Neural cell (in vitro differentiated cells): ENCODE measurements around the gene CCDC175. TPM values are rescaled to one million over a fixed set of nuclear protein-coding genes. Genes with fewer than 3 reads are reported as not detected.

Experiments used
- H2AFZ ChIP-seq: fragments of 200-600, 300-800 bp; sonication (generic), shearing (Covaris generic); 2 replicates; pipeline ENCODE4 v1.6.0; 2014; ENCODE audit warnings: low read depth, mild to moderate bottlenecking, antibody characterized with exemption, low read length, moderate library complexity
- H3F3A ChIP-seq: fragments of 200-600 bp; shearing (Covaris generic); 2 replicates; pipeline ENCODE4 v1.6.1; 2016; ENCODE audit warnings: mild to moderate bottlenecking, moderate library complexity, mixed read lengths, antibody characterized with exemption, low read length; ENCODE audit not compliant: insufficient read depth, poor library complexity, severe bottlenecking
- H3K27ac ChIP-seq: fragments of 200-600, 300-800 bp; sonication (generic), shearing (Covaris generic); 2 replicates; pipeline ENCODE4 v1.5.1; 2014; ENCODE audit warnings: mild to moderate bottlenecking, low read length, moderate library complexity
- H3K27me3 ChIP-seq: fragments of 300-800, 200-600 bp; sonication (generic), shearing (Covaris generic); 2 replicates; pipeline ENCODE4 v1.6.0; 2014; ENCODE audit warnings: mild to moderate bottlenecking, low read depth, low read length, moderate library complexity; ENCODE audit not compliant: insufficient read depth
- H3K36me3 ChIP-seq: fragments of 300-800, 200-600 bp; sonication (generic), shearing (Covaris generic); 2 replicates; pipeline ENCODE4 v1.5.1; 2014; ENCODE audit warnings: mild to moderate bottlenecking, antibody characterized with exemption, low read length, moderate library complexity; ENCODE audit not compliant: insufficient read depth
- H3K4me2 ChIP-seq: fragments of 300-800, 200-600 bp; sonication (generic), shearing (Covaris generic); 2 replicates; pipeline ENCODE4 v1.6.0; 2014; ENCODE audit warnings: mild to moderate bottlenecking, low read length
- H3K4me3 ChIP-seq: fragments of 300-800, 200-600 bp; sonication (generic), shearing (Covaris generic); 2 replicates; pipeline ENCODE4 v1.5.1; 2014; ENCODE audit warnings: mild to moderate bottlenecking, low read length, moderate library complexity
- H3K79me2 ChIP-seq: fragments of 200-600 bp; shearing (Covaris generic); replicated peaks from 2 replicates; pipeline ENCODE4 v1.6.0; 2014; ENCODE audit warnings: mild to moderate bottlenecking, low read length, moderate library complexity; ENCODE audit not compliant: insufficient read depth
- H3K9ac ChIP-seq: fragments of 300-800, 200-600 bp; sonication (generic), shearing (Covaris generic); 2 replicates; pipeline ENCODE4 v1.6.1; 2016; ENCODE audit warnings: mild to moderate bottlenecking, low read length, mixed read lengths
- H3K9me2 ChIP-seq: fragments of 200-600 bp; shearing (Covaris generic); 2 replicates; pipeline ENCODE4 v1.6.1; 2016; ENCODE audit warnings: mild to moderate bottlenecking, low read length, mixed read lengths; ENCODE audit not compliant: insufficient read depth
- H3K9me3 ChIP-seq: fragments of 200-600, 300-800 bp; sonication (generic), shearing (Covaris generic); 2 replicates; pipeline ENCODE4 v1.6.1; 2016; ENCODE audit warnings: mild to moderate bottlenecking, mixed run types, low read length, moderate library complexity, mixed read lengths
- H4K20me1 ChIP-seq: fragments of 200-600 bp; shearing (Covaris generic); 2 replicates; pipeline ENCODE4 v1.6.1; 2016; ENCODE audit warnings: mild to moderate bottlenecking, mixed run types; ENCODE audit not compliant: insufficient read depth
- EP300 ChIP-seq: fragments of 450-650 bp; conservative IDR thresholded peaks from 2 replicates; pipeline ENCODE4 v1.6.1; 2014; ENCODE audit warnings: antibody characterized with exemption, mild to moderate bottlenecking, moderate library complexity; ENCODE audit not compliant: poor library complexity, severe bottlenecking
- EZH2 ChIP-seq: fragments of 200-600, 300-800 bp; shearing (Covaris generic), sonication (generic); IDR thresholded peaks from 2 replicates; pipeline ENCODE4 v1.6.1; 2014; ENCODE audit warnings: antibody characterized with exemption, low read length, borderline replicate concordance, mild to moderate bottlenecking; ENCODE audit not compliant: insufficient read depth, poor library complexity, severe bottlenecking
- MXI1 ChIP-seq: fragments of 450-650 bp; conservative IDR thresholded peaks from 2 replicates; pipeline ENCODE4 v1.6.1; 2014; ENCODE audit warnings: antibody characterized with exemption, mild to moderate bottlenecking; ENCODE audit not compliant: poor library complexity, severe bottlenecking
- POLR2AphosphoS5 ChIP-seq: IDR thresholded peaks from 2 replicates; pipeline ENCODE4 v1.6.1; 2012
- RAD21 ChIP-seq: fragments of 450-650 bp; conservative IDR thresholded peaks from 2 replicates; pipeline ENCODE4 v1.6.1; 2014; ENCODE audit warnings: antibody characterized with exemption, mild to moderate bottlenecking, moderate library complexity
- REST ChIP-seq: IDR thresholded peaks from 2 replicates; pipeline ENCODE4 v1.6.1; 2012; ENCODE audit warnings: borderline replicate concordance
- SMC3 ChIP-seq: fragments of 450-650 bp; conservative IDR thresholded peaks from 2 replicates; pipeline ENCODE4 v1.6.1; 2014; ENCODE audit warnings: antibody characterized with exemption, mild to moderate bottlenecking, moderate library complexity; ENCODE audit not compliant: poor library complexity
- TAF1 ChIP-seq: IDR thresholded peaks from 2 replicates; pipeline ENCODE4 v1.6.1; 2012; ENCODE audit warnings: low read depth
- polyA plus RNA-seq: library from polyadenylated mRNA; depleted of rRNA; stranded (reverse); fragments of >200 nt; gene quantifications from 2 replicates; pipeline ENCODE4 v1.2.3, GENCODE V29; 2014
- TF ChIP-seq, protein P1 (sequence below): fragments of 450-650 bp; IDR thresholded peaks from 2 replicates; pipeline ENCODE4 v1.5.1; 2014; ENCODE audit warnings: antibody characterized with exemption, mild to moderate bottlenecking, moderate library complexity; ENCODE audit not compliant: poor library complexity, severe bottlenecking

Gene CCDC175
- polyA plus RNA-seq, 1 donor from 2014 or later = 0.11 TPM

DNA sequence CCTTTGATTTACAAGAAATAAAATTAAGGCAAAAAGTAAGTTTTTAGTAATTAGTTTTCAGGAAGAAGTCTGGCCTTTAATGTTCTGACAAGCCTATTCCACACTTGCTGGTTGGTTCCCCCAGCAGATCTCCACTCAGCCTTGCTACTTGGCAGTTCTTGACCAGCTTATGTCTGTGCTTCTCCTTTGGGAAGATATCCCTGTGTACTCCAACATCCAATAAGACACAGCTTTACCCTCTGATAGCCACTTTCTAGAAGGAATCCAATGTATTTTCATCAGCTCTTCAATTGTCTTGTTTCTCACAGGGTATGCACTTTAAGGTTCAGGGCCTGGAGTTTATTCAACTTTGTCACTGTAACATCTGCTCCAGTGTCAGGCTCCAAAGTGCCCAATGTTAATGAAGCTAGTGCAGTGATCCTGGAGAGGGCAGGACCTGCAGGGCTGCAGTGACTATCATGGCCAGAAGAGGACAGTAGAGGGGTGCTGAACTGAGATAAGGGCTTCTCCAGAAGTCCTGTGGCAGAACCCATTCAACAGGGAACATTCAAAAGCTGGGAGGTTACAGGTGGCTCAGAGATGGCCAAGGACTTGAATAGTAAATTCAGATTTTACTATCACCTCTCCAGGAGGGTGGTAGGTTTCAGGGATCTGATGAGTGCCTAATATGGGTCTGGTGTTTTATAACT lies 69.4 kb downstream of the CCDC175 start:
- Histone ChIP-seq H3K27me3 (no peaks in the 10 kb centered on the region), H3K9me2 (no peaks in the 10 kb centered on the region), H3K36me3 (no peaks in the 10 kb centered on the region), H3F3A (no peaks in the 10 kb centered on the region), H3K4me2 (no peak overlapping the region), H2AFZ (no peak overlapping the region), H3K9ac (no peak overlapping the region), H3K27ac (no peak overlapping the region), H4K20me1 (no peaks in the 10 kb centered on the region), H3K9me3 (no peaks in the 10 kb centered on the region), H3K79me2 (no peaks in the 10 kb centered on the region), H3K4me3 (no peak overlapping the region)
- TF ChIP-seq, protein P1, sequence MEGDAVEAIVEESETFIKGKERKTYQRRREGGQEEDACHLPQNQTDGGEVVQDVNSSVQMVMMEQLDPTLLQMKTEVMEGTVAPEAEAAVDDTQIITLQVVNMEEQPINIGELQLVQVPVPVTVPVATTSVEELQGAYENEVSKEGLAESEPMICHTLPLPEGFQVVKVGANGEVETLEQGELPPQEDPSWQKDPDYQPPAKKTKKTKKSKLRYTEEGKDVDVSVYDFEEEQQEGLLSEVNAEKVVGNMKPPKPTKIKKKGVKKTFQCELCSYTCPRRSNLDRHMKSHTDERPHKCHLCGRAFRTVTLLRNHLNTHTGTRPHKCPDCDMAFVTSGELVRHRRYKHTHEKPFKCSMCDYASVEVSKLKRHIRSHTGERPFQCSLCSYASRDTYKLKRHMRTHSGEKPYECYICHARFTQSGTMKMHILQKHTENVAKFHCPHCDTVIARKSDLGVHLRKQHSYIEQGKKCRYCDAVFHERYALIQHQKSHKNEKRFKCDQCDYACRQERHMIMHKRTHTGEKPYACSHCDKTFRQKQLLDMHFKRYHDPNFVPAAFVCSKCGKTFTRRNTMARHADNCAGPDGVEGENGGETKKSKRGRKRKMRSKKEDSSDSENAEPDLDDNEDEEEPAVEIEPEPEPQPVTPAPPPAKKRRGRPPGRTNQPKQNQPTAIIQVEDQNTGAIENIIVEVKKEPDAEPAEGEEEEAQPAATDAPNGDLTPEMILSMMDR = peak; percentile 70
- TF ChIP-seq EP300 (no peak), EZH2 (no peak), RAD21 (peak; percentile 66), SMC3 (peak; percentile 65)

DNA sequence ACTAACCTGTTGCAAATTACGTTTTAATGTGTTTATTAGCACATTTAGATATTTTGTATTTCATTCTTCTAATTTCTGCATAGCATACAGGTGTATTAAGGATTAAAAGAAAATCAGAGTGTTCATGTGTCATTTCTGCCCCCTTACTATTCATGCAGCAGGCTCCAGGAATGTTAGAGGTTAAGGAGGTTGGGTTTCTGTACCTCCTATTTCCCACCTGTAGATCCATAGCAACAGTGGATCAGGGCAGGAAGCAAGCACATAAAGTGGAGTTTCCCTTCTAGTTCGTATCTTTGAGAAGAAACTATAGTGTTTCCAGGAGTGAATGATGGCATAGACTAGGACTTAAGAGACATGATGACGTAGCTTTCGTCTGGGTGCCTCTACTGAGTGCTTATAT lies 73.4 kb downstream of the CCDC175 start:
- no peaks in the 10 kb centered on the region for H3K27me3 ChIP-seq

More for the DNA sequence above, 73.4 kb downstream of the CCDC175 start:
- H3K79me2 ChIP-seq = no peaks in the 10 kb centered on the region
- H3K9me3 ChIP-seq = no peaks in the 10 kb centered on the region
- H2AFZ ChIP-seq = no peak overlapping the region
- H3F3A ChIP-seq = no peaks in the 10 kb centered on the region
- TF ChIP-seq, protein P1 = no peak
- TF ChIP-seq MXI1 = no peak
- TF ChIP-seq EZH2 = no peak
- TF ChIP-seq RAD21 = no peak
- TF ChIP-seq EP300 = no peak
- no peak for TF ChIP-seq POLR2AphosphoS5
- no peak for TF ChIP-seq REST
- TF ChIP-seq TAF1 = no peak
- no peak for TF ChIP-seq SMC3
- H3K4me3 ChIP-seq = no peak overlapping the region
- no peaks in the 10 kb centered on the region for H3K36me3 ChIP-seq
- no peaks in the 10 kb centered on the region for H4K20me1 ChIP-seq
- H3K9me2 ChIP-seq = no peaks in the 10 kb centered on the region
- H3K27ac ChIP-seq = no peak overlapping the region
- H3K4me2 ChIP-seq = no peak overlapping the region
- H3K9ac ChIP-seq = no peak overlapping the region
